Measurements from ENCODE around the gene CSH2.
"Not testable (repeated sequence)": the region's sequence is repeated elsewhere in the genome, so short reads cannot be mapped to it uniquely, and the experiment has no call there.

- TF ChIP-seq CTCF (IDR thresholded peaks at IDR 0.05) = peak; percentile 66
- not testable (repeated sequence) for TF ChIP-seq EZH2 (IDR thresholded peaks at IDR 0.05; ENCODE audit: borderline replicate concordance, insufficient read depth, low read depth, low read length, poor library complexity, severe bottlenecking)
Measured at GRCh38 chr17:63889026-63889848, 15.8 kb upstream of the CSH2 start.
